ENCODE measurements around the gene TMA7.

The TMA7 gene

DNA sequence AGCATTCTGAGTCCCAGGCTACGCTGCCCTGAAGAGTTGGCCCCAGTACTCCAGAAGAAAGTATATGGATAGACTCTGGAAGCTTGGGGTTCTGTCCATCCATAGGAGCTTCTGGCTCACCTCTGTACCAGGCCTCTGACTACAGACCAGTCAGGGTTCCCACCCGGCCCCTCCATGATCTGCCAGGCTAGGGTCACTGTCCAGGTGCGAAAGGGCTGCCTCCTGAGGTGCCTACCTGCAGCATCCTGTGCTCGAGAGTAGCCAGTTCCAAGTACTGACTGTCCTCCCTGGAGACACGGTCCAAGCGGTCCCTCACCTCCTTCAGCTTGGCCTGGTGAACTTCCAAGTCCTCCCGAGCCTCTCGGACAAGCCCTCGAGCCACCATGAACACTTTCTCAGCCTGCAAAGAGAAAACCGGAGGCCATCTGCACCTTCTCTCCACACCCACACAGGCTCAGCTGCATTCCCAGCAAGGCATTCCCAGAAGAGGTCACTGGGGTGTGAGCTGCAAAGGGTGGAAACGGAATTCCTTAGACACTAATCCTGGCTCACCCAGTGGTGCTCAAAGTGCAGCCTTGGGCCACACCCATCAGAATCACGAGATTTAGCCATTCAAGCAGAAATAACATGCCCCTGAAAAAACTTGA is 6.5 kb upstream of the TMA7 start:
- Histone ChIP-seq H3K9me3 (replicated peaks; ENCODE audit: insufficient read depth, low read length) (no peaks in the 10 kb centered on the region), H3K4me2 (ENCODE audit: low read depth, low read length) (no peak overlapping the region), H3K9ac (ENCODE audit: low read length) (no peak overlapping the region)

DNA sequence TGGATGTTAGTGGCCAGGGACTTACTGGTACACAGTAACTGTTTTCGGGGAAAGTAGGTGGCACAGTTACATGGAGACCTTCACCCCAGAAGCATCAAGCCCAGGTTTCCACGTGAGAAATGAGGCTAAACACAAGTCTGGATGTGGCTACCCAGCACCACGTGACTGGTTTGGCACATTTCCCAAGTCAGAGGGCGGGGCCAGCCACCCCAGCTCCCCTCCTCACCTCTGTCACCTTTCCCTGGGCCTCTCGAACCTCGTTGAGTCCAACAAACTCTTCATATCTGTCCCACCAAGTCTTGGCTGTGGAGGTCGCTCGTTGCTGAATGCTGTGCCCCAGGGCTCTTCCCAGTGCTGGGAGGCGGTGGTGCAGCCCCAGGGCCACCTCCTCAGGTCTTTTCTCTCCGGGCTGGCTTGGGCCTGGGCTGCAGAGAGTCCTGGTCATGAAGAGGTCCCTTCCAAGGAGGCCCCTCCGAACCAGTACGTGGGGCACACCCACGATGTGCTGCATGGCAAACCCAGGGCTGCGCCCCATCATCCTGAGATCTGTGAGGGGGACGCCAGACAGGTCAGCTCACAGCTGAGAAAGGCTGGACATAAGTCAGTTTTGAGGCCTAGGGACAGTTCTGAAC is 5.3 kb upstream of the TMA7 start:
- Histone ChIP-seq H3K27ac (ENCODE audit: low read length) (no peak overlapping the region), H3K36me3 (replicated peaks; ENCODE audit: insufficient read depth, low read length) (no peaks in the 10 kb centered on the region), H3K4me3 (ENCODE audit: low read length) (no peak overlapping the region), H3F3A (ENCODE audit: insufficient read depth, low read length) (peaks cover 12% of the 10 kb centered on the region), H3K79me2 (ENCODE audit: low read length) (peaks cover 9% of the 10 kb centered on the region), H3K9ac (ENCODE audit: low read length) (no peak overlapping the region), H3K27me3 (replicated peaks; ENCODE audit: insufficient read depth, low read length) (no peaks in the 10 kb centered on the region), H3K9me2 (replicated peaks; ENCODE audit: insufficient read depth, low read length) (no peaks in the 10 kb centered on the region), H2AFZ (ENCODE audit: low read length) (no peak overlapping the region), H3K4me2 (ENCODE audit: low read depth, low read length) (no peak overlapping the region), H4K20me1 (ENCODE audit: insufficient read depth, low read length) (no peaks in the 10 kb centered on the region), H3K9me3 (replicated peaks; ENCODE audit: insufficient read depth, low read length) (no peaks in the 10 kb centered on the region), H3K4me1 (ENCODE audit: low read length) (peaks cover 5% of the 10 kb centered on the region; the same call in 1 of the 2 replicates)
- no peak for DNase-seq
- TF ChIP-seq EZH2phosphoT487 (IDR thresholded peaks at IDR 0.05; ENCODE audit: low read length): no peak
- TF ChIP-seq, protein P1, sequence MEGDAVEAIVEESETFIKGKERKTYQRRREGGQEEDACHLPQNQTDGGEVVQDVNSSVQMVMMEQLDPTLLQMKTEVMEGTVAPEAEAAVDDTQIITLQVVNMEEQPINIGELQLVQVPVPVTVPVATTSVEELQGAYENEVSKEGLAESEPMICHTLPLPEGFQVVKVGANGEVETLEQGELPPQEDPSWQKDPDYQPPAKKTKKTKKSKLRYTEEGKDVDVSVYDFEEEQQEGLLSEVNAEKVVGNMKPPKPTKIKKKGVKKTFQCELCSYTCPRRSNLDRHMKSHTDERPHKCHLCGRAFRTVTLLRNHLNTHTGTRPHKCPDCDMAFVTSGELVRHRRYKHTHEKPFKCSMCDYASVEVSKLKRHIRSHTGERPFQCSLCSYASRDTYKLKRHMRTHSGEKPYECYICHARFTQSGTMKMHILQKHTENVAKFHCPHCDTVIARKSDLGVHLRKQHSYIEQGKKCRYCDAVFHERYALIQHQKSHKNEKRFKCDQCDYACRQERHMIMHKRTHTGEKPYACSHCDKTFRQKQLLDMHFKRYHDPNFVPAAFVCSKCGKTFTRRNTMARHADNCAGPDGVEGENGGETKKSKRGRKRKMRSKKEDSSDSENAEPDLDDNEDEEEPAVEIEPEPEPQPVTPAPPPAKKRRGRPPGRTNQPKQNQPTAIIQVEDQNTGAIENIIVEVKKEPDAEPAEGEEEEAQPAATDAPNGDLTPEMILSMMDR (IDR thresholded peaks at IDR 0.05; ENCODE audit: low read length): no peak
- no peak for TF ChIP-seq EZH2 (optimal IDR thresholded peaks at IDR 0.05; ENCODE audit: low read depth, low read length)

More for the DNA sequence above, 6.5 kb upstream of the TMA7 start:
- TF ChIP-seq EZH2phosphoT487 (IDR thresholded peaks at IDR 0.05; ENCODE audit: low read length) (no peak), EZH2 (optimal IDR thresholded peaks at IDR 0.05; ENCODE audit: low read depth, low read length) (no peak)
- TF ChIP-seq, protein P1 (IDR thresholded peaks at IDR 0.05; ENCODE audit: low read length): no peak
- H4K20me1 ChIP-seq (ENCODE audit: insufficient read depth, low read length): no peaks in the 10 kb centered on the region
- no peak overlapping the region for H2AFZ ChIP-seq (ENCODE audit: low read length)
- peaks cover 4% of the 10 kb centered on the region; the same call in 1 of the 2 replicates for H3K79me2 ChIP-seq (ENCODE audit: low read length)
- no peaks in the 10 kb centered on the region for H3K9me2 ChIP-seq (replicated peaks; ENCODE audit: insufficient read depth, low read length)
- H3K4me1 ChIP-seq (ENCODE audit: low read length): no peaks in the 10 kb centered on the region
- no peaks in the 10 kb centered on the region for H3K36me3 ChIP-seq (replicated peaks; ENCODE audit: insufficient read depth, low read length)
- no peak overlapping the region for H3K27ac ChIP-seq (ENCODE audit: low read length)
- H3K27me3 ChIP-seq (replicated peaks; ENCODE audit: insufficient read depth, low read length): no peaks in the 10 kb centered on the region
- no peak overlapping the region for H3K4me3 ChIP-seq (ENCODE audit: low read length)
- DNase-seq: no peak
- H3F3A ChIP-seq (ENCODE audit: insufficient read depth, low read length): peaks cover 7% of the 10 kb centered on the region

- Histone ChIP-seq H4K20me1 (ENCODE audit: insufficient read depth, low read length) (no peaks in the 10 kb centered on the region), H3K9me2 (replicated peaks; ENCODE audit: insufficient read depth, low read length) (no peaks in the 10 kb centered on the region), H3K36me3 (replicated peaks; ENCODE audit: insufficient read depth, low read length) (no peaks in the 10 kb centered on the region), H3K4me2 (ENCODE audit: low read depth, low read length) (no peak overlapping the region), H3K4me3 (ENCODE audit: low read length) (no peak overlapping the region), H3K4me1 (ENCODE audit: low read length) (peaks cover 5% of the 10 kb centered on the region; the same call in 1 of the 2 replicates), H3K27ac (ENCODE audit: low read length) (no peak overlapping the region), H3K9me3 (replicated peaks; ENCODE audit: insufficient read depth, low read length) (no peaks in the 10 kb centered on the region), H3F3A (ENCODE audit: insufficient read depth, low read length) (peaks cover 8% of the 10 kb centered on the region; the same call in 1 of the 2 replicates), H2AFZ (ENCODE audit: low read length) (no peak overlapping the region), H3K9ac (ENCODE audit: low read length) (no peak overlapping the region), H3K27me3 (replicated peaks; ENCODE audit: insufficient read depth, low read length) (no peaks in the 10 kb centered on the region), H3K79me2 (ENCODE audit: low read length) (peaks cover 12% of the 10 kb centered on the region)
- no peak for TF ChIP-seq EZH2phosphoT487 (IDR thresholded peaks at IDR 0.05; ENCODE audit: low read length)
- TF ChIP-seq, protein P1 (IDR thresholded peaks at IDR 0.05; ENCODE audit: low read length): no peak
- TF ChIP-seq EZH2 (optimal IDR thresholded peaks at IDR 0.05; ENCODE audit: low read depth, low read length): no peak
- DNase-seq: no peak
These were observed 4.8 kb upstream of the TMA7 start for GRCh38 chr3:48435223-48435595.
